Measurements from ENCODE around the gene GOSR2. TPM values are rescaled to one million over a fixed set of nuclear protein-coding genes. Genes with fewer than 3 reads are reported as not detected.

GOSR2 gene
- total and polyA plus RNA-seq, 2 of the 4 experiments (the other 2 are of a cell fraction): 63.4 to 75.6 TPM

DNA sequence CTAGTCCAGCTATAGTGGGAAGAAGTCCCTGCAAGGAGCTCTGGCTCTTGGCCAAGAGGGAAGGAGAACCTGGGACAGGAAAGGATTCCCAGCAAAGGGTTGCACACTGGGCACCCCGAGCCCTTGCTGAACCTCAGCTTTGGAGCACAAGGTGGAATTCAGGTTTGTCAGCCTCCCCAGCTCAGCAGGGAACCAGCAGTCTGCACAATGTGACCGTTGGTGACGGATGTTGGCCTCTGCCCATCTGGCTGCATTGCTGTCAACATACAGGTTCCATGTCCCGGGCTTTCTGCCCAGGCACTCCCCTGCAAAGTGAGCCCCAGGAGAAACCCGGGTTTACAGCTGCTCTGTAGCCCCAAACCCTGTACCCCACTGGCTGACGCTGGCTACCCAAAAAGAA, 49.4 kb downstream of the GOSR2 start:
- Histone ChIP-seq H2BK20ac (ENCODE audit: low read depth, low read length) (no peak overlapping the region), H3K9ac (ENCODE audit: low read depth, low read length) (no peak overlapping the region), H3K27ac (ENCODE audit: insufficient read depth, low read length) (no peak overlapping the region), H3K9me3 (ENCODE audit: control insufficient read depth, insufficient read depth, low read length) (no peaks in the 10 kb centered on the region), H2AFZ (replicated peaks; ENCODE audit: low read length, poor library complexity) (no peak overlapping the region), H3K4me1 (ENCODE audit: control insufficient read depth, insufficient read depth, low read length) (peaks cover 1% of the 10 kb centered on the region; the same call in 1 of the 2 replicates), H3K4me2 (ENCODE audit: low read depth, low read length) (no peak overlapping the region), H3K4me3 (ENCODE audit: insufficient read depth, low read depth, low read length) (no peak overlapping the region), H3K4ac (ENCODE audit: low read depth, low read length) (no peak overlapping the region), H4K5ac (ENCODE audit: low read depth, low read length) (no peak overlapping the region), H4K91ac (ENCODE audit: insufficient read depth, low read depth, low read length) (no peak overlapping the region), H4K20me1 (ENCODE audit: insufficient read depth, low read length) (no peaks in the 10 kb centered on the region), H3K27me3 (ENCODE audit: control insufficient read depth, insufficient read depth, low read length) (peaks cover 42% of the 10 kb centered on the region), H3K79me1 (ENCODE audit: low read depth in 1 of 2, low read length in 2 of 2) (no peaks in the 10 kb centered on the region), H2AK9ac (replicated peaks; ENCODE audit: low read depth, low read length, poor library complexity) (no peak overlapping the region), H2AK5ac (ENCODE audit: low read depth, low read length) (no peak overlapping the region), H4K8ac (ENCODE audit: low read depth in 2 of 2, low read length in 2 of 2) (no peak overlapping the region), H3K23ac (ENCODE audit: low read depth, low read length) (no peak overlapping the region), H3K56ac (ENCODE audit: extremely low read depth, insufficient read depth, low read length) (no peak overlapping the region), H2BK15ac (ENCODE audit: low read depth, low read length) (no peak overlapping the region), H3K9me1 (ENCODE audit: insufficient read depth, low read length) (0 out of 2 replicates have a peak, but pooled peaks cover 3% of the 10 kb centered on the region), H3K18ac (ENCODE audit: low read depth, low read length) (no peak overlapping the region), H3K14ac (replicated peaks; ENCODE audit: low read depth, low read length) (no peak overlapping the region), H3K36me3 (ENCODE audit: control insufficient read depth, insufficient read depth, low read length) (no peaks in the 10 kb centered on the region), H2BK5ac (ENCODE audit: low read depth, low read length, poor library complexity, severe bottlenecking) (no peak overlapping the region), H2BK120ac (ENCODE audit: low read depth, low read length) (no peak overlapping the region)
- no TSS peak for BruUV-seq (replicated peaks)
- intact Hi-C loops (cut with micrococcal nuclease): no loop called here
- WGBS, 2 experiments (ENCODE audit: extremely low coverage in 2 of 2, insufficient read length in 1 of 2): 32% methylated on average over 4 of the region's 6 CpGs; no CpG with 5 or more reads in 1 of the 2 experiments
- in situ Hi-C loops (cut with MboI; ENCODE audit: low sequenced_read_pairs): no loop called here
- dilution Hi-C loops (cut with HindIII; ENCODE audit: low sequenced_read_pairs, unreplicated experiment): no loop called here
- no peak for TF ChIP-seq CHD1 (IDR thresholded peaks at IDR 0.05; ENCODE audit: low read depth, low read length)
- CTCF ChIA-PET: no interaction called here
- ATAC-seq (ENCODE audit: low read depth): no peak
- no peak for DNase-seq
- POLR2A ChIA-PET (ENCODE audit: unreplicated experiment): no interaction called here
